ENCODE data around the gene SLC35F3.
"Not testable (repeated sequence)": the region's sequence is repeated elsewhere in the genome, so short reads cannot be mapped to it uniquely, and the experiment has no call there.

SLC35F3 gene

DNA sequence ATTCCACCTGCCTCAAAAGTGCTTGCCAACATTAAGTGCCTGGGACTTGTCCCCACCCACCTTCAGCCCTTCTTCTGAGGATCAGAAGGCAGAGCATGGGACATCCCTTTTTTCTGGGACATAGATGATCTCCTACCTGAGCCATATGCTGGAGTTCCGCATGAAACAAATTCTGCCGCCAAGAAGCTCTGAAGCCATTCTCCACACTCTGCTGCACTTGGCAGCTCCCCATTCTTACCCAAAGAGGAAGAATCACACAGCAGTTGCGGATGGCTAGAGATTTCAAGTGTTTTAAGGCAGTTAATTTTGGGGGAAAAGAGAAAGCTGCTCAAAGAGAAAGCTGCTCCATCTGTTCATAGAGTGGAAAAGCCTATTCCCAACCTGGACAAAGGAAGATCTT, 271.5 kb downstream of the SLC35F3 start:
- no peak for DNase-seq (ENCODE audit: low read depth in 4 of 4, low spot score in 1 of 4)

DNA sequence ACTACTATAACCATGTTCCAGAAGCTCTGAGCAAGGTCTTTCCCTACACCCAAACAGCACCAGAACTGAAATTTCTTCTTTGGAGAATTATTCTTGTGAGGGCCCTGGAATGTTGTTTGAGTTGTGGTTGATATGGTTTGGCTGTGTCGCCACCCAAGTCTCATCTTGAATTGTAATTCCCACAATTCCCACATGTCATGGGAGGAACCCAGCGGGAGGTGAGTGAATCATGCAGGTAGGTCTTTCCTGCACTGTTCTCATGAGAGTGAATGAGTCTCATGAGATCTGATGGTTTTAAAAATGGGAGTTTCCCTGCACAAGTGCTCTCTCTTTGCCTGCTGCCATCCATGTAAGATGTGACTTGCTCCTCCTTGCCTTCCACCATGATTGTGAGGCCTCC, 272.4 kb downstream of the SLC35F3 start:
- not testable (repeated sequence) for DNase-seq (ENCODE audit: low read depth in 4 of 4, low spot score in 1 of 4)

DNA sequence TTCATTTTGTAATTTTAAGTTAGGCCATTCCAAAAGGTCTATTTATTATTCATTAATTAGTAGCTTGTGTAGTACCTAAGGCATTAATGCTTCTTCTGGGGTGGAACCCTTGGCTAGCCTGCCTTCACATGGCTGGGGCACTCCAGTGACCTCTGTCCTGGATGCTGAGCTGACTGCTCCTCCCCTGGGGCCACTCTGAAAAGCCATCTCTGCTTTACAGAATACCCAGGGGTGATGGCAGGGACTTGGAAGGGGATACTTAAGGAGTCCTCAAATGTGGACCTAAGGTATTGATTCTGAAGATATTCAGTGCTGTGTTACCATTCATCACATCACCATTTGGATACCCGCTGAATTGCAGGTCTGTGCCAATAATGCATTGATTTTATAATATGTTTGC, 281.0 kb downstream of the SLC35F3 start:
- no peak for DNase-seq (ENCODE audit: low read depth in 4 of 4, low spot score in 1 of 4)

DNA sequence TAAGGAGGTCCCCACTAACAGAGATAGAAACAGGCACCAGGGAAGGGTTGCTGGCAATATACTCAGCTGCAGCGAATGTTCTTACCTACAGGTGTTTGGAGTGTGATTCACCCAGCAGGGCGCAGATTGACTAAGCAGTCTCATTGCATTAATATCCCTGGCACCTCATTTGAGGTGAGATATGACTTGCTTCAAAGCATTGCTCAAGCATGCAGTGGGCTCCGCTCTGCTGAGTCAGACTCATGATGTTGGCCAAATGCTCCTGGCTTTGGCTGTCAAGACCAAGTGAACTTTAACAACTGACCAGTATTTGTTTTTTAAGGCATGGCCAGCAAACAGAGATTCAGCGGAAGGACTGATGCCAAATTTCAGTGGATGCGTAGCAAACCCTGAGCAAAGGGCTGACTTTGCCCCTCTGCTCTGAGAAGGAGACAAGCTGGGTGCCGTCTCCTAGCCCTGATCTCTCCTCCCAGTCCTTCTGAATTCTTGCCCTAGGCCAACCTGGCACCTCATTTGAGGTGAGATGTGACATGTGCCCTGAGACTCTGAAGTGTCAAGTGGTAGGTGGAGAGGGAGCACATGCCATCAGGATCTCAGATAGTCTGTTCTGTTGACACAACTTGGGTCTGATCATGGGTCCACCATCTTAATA, 281.7 kb downstream of the SLC35F3 start:
- DNase-seq (ENCODE audit: low read depth in 4 of 4, low spot score in 1 of 4) = peak in 1 of 4 experiments; percentile 12

DNA sequence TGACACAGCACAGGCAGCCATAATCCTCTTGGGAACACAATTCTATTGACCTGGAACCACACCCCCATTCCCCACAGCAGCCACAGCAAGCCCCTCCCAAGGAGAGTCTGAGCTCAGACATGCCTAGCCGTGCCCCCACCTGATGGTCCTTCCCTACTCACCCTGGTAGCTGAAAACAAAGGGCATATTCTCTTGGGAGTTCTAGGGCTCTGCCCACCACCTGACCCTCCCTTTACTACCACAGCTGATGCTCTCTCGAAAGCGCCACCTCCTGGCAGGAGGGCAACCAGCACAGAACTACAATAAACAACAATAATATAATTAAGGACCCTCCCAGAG, 283.9 kb downstream of the SLC35F3 start:
- no peak for DNase-seq (ENCODE audit: low read depth in 4 of 4, low spot score in 1 of 4)

DNA sequence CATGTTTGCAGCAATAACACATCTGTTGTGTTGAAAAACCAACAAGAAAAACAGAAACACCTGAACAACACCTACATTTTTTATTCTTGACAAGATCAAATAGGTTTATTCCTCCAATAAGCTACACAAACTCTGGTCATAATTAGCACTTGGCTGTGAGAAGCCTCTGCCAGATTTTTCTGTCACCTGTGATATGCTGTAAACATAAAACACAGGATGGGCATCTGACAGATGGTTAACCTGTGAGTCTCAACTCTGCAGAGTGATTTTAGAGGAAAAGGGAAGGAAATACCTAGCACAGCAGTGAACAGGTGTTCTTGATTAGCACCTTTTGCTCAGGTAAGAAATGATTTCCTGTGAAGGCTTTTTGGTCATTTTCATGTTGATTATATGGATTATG, 293.4 kb downstream of the SLC35F3 start:
- no peak for DNase-seq (ENCODE audit: low read depth in 4 of 4, low spot score in 1 of 4)

DNA sequence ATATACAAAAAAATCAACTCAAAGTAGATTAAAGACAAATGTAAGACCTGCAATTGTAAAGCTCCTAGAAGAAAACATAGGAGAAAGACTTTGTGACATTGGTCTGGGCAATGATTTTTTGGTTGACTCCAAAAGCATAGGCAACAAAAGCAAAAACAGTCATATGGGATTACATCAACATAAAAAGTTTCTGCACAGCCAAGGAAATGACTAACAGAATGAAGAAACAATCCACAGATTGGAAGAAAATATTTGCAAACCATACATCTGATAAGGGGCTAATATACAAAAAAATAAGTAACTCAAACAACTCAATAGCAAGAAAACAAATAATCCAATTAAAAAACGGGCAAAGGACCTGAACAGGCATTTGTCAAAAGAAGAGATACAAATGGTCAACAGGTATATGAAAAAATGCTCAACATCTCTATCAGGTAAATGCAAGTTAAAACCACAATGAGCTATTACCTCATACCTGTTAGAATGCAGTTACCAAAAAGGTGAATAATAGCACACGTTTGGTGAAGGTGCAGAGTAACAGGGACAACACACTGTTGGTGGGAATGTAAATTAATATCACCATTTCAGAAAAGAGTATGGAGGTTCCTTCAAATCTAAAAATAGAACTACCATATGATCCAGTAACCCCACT, 295.1 kb downstream of the SLC35F3 start:
- DNase-seq (ENCODE audit: low read depth in 4 of 4, low spot score in 1 of 4) = no peak

DNA sequence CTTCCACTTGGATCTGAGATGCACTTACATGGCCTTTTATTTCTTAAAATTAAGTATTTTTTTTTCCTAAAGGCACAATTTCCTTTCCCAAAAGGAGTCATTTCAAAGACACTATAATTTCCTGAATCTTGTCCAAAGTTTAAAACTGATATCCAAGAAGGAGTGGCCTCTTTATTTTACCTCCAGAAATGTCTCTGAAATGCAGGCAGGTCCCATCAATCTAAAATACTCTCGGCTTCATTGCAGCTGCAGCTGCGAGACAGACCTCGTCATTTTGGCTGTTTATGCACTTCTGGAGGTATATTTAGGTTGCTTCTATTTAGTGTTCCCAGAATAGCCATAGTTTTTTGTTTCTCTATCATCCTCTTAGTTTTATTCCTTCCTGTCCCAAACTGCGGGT, 296.1 kb downstream of the SLC35F3 start:
- DNase-seq (ENCODE audit: low read depth in 4 of 4, low spot score in 1 of 4) = no peak

DNA sequence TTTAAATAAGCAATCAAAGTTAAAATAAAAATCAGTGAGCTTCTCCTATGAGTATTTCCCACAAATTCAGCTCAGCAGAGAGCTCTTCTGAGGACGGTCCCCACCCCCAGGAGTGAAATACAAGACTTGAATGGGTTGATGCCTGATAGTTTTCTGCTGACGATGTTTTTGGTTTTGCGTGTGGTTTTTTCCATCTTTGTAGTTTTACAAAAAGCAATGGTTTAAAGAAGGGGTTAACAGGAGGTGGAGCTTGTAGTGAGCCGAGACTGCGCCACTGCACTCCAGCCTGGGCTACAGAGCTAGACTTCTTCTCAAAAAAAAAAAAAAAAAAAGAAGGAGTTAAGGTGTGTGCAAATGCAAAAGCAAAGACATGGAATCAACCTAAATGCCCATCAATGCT, 297.1 kb downstream of the SLC35F3 start:
- DNase-seq (ENCODE audit: low read depth in 4 of 4, low spot score in 1 of 4) = no peak

DNA sequence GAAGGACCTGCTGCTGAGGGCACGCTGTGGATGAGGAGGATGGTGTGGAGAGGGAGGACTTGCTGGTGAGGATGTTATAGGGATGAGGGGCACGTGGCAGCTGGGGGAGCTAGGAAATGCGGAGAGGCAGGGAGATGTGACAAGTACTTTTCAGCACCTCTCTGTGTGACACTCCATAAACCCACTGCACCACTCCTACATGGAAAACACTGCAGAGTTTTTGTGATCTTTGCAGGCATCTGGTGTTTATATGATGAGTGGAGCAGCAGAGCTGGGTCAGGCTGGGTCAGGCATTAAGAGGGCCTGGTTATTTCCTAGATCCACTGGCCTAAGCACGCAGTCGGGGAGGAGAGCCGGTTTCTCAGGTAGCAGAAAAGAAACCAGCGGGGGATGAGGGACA, 301.5 kb downstream of the SLC35F3 start:
- no peak for DNase-seq (ENCODE audit: low read depth in 4 of 4, low spot score in 1 of 4)

DNA sequence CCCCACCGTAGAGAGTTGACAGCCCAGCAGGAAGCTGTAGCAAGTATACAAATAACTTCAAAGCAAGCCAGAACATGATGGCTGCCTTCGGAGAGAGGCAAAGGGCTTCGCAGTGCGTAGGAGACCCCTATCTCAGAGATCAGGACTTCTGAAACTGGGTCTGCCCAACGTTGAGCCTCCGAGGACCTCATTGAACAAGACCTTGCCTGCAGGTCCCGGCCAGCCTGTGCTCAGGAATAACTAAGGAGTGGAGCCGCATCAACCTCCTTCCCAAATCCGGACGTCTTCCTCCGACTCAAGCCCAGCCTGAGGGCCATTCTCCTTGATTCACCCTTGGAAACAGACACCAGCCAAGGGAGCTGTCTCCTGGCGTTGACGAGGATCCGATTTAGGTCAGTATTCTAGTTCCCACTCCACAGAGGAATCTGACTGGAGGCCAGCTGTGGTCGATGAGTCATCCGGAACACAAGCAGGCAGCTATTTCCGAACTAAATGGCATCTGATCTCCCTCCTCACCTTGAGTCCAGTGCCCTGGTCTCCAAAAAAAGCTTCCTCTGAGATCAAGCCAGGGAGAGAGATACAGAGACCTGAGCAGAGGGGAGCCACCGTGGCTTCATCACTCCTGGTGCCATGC, 302.3 kb downstream of the SLC35F3 start:
- no peak for DNase-seq (ENCODE audit: low read depth in 4 of 4, low spot score in 1 of 4)

DNA sequence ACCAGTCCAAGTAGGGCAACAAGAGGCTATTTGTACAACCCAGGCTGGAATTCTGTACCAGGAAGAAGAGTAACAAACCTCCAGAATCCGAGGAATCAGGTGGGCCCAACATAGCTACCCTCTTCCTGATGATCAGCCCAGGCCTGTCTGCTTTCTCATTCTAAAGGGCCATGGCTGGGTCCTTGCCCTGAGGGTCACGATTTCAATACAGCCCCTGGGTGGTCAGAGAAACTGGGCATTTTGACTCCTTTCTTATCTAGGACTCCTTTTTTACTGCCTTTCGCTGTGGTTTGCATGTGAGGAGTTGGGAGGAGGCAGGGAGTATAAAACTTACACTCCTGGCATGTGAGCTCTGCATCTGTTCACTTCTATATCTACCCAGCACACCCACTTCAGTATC, 303.9 kb downstream of the SLC35F3 start:
- no peak for DNase-seq (ENCODE audit: low read depth in 4 of 4, low spot score in 1 of 4)

DNA sequence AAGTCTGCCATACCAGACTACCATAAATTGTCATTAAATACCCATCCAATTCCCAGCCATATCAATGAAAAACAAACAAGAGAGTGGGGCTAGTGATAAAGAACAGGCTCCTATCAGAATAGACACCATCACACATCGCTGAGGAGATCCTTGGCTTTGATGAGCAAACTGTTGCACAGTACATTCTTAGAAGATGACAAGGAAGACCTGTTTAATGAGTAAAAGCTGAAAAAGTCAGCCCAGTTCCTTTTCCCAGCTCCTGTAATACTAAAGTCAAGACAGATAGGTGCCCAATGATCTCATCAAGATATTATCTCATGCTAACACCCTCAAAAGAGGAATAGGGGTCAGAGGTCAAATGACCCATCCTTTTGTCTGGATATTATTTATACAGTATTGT, 304.3 kb downstream of the SLC35F3 start:
- DNase-seq (ENCODE audit: low read depth in 4 of 4, low spot score in 1 of 4) = no peak

DNA sequence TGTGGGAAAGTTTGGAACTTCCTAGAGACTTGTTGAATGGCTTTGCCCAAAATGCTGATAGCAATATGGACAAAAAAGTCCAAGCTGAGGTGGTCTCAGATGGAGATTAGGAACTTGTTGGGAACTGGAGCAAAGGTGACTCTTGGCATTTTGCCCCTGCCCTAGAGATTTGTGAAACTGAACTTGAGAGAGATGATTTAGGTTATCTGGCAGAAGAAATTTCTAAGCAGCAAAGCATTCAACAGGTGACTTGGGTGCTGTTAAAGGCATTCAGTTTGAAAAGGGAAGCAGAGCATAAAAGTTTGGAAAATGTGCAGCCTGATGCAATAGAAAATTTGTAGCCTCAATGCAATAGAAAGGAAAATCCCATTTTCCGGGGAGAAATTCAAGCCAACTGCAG, 306.0 kb downstream of the SLC35F3 start:
- not testable (repeated sequence) for DNase-seq (ENCODE audit: low read depth in 4 of 4, low spot score in 1 of 4)

DNA sequence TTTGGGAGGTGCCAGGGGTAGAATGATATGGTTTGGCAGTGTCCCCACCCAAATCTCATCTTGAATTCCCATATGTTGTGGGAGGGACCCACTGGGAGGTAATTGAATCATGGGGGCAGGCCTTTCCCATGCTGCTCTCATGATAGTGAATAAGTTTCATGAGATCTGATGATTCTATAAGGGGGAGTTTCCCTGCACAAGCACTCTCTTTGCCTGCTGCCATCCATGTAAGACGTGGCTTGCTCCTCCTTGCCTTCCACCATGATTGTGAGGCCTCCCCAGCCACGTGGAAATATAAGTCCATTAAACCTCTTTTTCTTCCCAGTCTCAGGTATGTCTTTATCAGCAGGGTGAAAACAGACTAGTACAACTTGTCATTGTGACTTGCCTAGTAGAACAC, 307.4 kb downstream of the SLC35F3 start:
- DNase-seq (ENCODE audit: low read depth in 4 of 4, low spot score in 1 of 4) = not testable (repeated sequence)

DNA sequence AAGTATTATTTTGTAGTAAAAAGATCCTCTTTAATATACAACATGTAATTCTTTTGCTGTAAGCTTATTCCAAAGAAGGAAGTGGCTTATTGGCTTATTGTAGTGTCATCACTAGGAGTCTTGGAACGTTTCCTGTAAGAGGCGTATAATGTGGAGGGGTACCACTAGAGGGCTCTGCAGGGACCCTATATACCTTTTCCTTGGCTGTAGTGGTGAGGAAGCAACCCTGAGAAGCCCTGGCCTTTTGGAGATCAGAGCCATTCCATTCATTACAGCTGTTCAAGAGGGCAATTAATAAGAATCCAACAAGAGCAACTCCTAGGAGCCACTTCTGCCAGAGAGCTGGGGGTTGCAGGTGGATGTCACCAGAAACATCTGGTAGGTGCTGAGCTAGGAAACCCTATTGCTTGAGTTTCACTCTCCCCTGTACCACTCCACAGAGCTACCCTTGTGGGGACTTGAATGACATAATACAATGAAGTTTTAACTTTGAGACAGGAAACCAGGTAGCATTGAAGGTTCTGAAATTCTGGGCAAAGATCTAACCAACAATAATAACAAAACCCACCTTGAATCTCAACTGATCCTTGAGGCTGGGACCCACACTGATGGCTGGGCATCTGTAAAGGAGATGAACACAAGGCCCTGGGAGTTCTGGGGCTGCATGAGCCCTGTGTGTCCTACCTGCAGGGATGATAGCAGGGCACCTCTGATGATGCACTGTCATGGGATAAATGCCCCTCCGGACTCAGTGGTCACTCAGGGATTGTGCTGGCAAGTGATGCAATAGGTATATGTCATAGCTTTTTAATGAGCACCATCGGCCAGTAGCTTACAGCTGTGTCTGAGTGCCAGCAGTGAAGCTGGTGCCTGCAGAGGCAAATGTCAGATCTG, 308.5 kb downstream of the SLC35F3 start:
- no peak for DNase-seq (ENCODE audit: low read depth in 4 of 4, low spot score in 1 of 4)

DNA sequence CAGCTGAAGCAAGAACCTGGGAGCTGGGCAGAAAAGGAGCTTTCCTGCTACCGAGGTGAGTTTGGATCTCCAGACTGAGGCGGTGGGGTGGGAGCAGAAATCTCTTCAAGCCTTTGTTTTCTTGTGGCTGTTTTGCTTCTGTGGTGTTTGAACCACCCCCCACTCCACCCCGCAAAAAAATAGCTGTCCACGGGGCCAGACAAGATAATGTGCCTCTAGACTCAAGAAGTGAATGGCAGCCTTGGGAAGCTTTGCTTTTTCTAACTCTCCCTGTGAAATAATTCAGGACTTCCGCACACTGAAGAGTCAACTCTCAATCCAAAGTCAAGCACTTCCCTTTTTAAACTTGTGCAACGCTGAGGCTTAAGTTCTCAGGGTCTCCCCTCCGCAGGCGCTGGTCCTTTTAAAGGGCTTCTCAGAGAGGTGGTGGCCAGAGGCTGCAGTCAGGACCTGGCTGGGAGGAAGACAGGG, 309.2 kb downstream of the SLC35F3 start:
- DNase-seq (ENCODE audit: low read depth in 4 of 4, low spot score in 1 of 4) = no peak

DNA sequence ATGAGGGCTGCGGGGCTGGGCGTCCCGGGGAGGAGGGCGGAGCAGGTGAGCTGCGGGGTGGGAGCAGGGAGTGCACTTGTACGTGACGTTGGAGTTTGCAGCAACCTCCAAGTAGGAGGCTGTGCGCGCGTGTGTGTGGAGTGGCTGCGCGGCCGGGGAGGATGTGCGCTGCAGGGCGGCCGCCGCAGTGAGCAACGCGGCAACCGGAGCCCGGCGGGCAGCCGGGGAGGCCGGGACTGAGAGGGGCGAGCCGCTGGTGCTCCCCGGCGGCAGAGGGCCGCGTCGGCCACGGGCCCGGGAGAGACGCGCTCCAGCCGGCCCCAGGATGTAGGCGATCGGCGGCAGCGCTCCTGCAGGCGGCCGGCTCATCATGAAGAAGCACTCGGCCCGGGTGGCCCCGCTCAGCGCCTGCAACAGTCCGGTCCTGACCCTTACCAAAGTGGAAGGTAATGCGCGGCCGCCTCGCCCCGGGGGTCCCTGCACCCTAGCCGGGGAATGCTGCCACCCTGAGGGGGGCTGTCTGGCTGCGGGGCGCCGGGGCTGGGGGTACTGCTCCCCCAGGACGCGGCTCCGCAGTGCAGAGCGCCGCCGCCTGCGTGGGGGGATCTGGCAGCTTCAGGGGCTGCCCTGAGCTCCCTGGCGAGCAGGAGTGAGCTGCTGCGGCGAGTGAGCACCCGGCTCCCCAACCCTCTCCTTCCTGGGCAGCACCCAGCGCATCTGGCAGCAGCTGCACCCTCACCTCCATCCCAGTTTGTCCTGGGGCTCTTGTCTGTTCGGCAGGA, 309.8 kb downstream of the SLC35F3 start:
- no peak for DNase-seq (ENCODE audit: low read depth in 4 of 4, low spot score in 1 of 4)

DNA sequence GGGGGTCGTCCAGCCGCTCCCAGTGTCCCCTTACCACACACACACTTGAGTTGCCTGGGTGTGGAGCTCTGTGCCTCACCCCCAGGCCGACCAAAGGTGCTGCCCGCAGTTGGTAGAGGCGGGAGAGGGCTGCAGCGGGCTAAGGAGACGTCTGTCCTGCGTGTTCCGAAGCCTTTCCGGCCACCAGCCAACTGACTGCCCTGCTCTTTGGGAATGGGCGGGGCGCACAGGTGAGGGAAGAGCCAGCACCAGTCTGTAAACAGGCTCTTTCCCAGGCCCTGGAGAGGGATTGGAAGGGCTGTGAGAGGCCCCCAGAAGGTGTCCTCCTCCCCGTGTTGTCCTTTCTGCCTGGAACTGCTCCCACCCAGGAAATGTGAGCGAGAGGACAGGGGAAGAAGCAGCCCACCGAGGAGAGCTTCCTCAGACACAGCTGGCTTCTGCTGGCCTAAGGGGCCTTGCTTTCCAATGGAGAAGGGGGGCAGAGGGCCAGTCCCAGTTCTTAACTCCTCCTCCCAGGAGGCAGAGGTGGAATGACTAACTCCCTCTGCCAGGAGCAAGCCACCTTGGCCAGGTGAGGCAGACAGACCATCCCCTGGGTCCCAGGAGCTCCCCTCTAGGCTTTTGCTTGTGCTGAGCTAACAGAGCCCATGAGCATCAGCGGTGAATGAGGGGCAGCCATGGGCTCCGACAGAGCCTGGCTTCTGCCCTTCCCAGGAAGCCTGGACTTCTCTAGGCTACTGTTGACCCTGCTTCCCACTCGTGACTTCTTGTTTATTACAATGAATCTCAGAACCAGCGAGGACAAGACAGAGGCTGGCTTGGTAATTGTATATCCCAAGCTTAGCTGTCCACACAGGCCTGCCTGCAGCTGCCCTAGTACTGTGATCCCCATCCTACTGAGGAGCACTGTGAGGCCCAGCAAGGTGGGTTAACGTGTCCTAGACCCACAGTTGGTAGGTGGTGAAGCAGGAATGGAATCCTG, 310.7 kb downstream of the SLC35F3 start:
- no peak for DNase-seq (ENCODE audit: low read depth in 4 of 4, low spot score in 1 of 4)

All from stimulated activated CD4-positive, alpha-beta T cell treated with anti-CD3 and anti-CD28 coated beads, Interleukin-1b, Interleukin-23, amount 100 ng/mL, for 24 hours (primary cell).